HK-2 (cell line): ENCODE results near the gene PKMYT1.

ENCODE experiments used
- DNase-seq: peaks from one replicate; pipeline ENCODE4 v3.0.0-alpha.2; 2018; ENCODE audit not compliant: unreplicated experiment

The PKMYT1 gene

GRCh38 chr16:2980227-2981176 is at the start of gene PKMYT1:
Gene PKMYT1 (minus strand): TSS chr16:2980446. CDS start chr16:2979657, 789 bp downstream.
- peak; percentile 86 for DNase-seq

GRCh38 chr16:3029491-3030221 is 49.4 kb upstream of the PKMYT1 start:
- no peak for DNase-seq

GRCh38 chr16:3028716-3029319 is 48.6 kb upstream of the PKMYT1 start:
- DNase-seq, result no peak

- peak; percentile 87 for DNase-seq
These were observed 47.9 kb upstream of the PKMYT1 start for GRCh38 chr16:3027983-3028715.

- DNase-seq, result no peak
These were observed 47.2 kb upstream of the PKMYT1 start for GRCh38 chr16:3027489-3027795.

- DNase-seq, result no peak
These were observed 46.6 kb upstream of the PKMYT1 start for GRCh38 chr16:3026609-3027488.

GRCh38 chr16:3026003-3026378 is 45.7 kb upstream of the PKMYT1 start:
- DNase-seq, result no peak

GRCh38 chr16:3025032-3026002 is 45.1 kb upstream of the PKMYT1 start:
- no peak for DNase-seq

- peak; percentile 95 for DNase-seq
These were observed 43.6 kb upstream of the PKMYT1 start, which contains the start of the genes HCFC1R1 and THOC6 for GRCh38 chr16:3023669-3024478. Gene HCFC1R1 (minus strand): TSS chr16:3023942. CDS start chr16:3023941, 1 bp downstream. Gene THOC6 (plus strand): TSS chr16:3024035. CDS start chr16:3024327, 292 bp downstream.

- peak; percentile 85 for DNase-seq
These were observed 43.1 kb upstream of the PKMYT1 start for GRCh38 chr16:3023415-3023668.

- no peak for DNase-seq
These were observed 42.6 kb upstream of the PKMYT1 start for GRCh38 chr16:3022684-3023414.

GRCh38 chr16:3022208-3022683 is 42.0 kb upstream of the PKMYT1 start:
- DNase-seq, result peak; percentile 83

GRCh38 chr16:3021449-3022207 is 41.4 kb upstream of the PKMYT1 start:
- peak; percentile 93 for DNase-seq

GRCh38 chr16:3020604-3021448 is 40.6 kb upstream of the PKMYT1 start:
- DNase-seq, result peak; percentile 93

- DNase-seq, result peak; percentile 78
These were observed 40.0 kb upstream of the PKMYT1 start, which contains the start of gene TNFRSF12A for GRCh38 chr16:3020247-3020603. Gene TNFRSF12A (plus strand): TSS chr16:3020368. CDS start chr16:3020398, 30 bp downstream.

- DNase-seq, result no peak
These were observed 39.5 kb upstream of the PKMYT1 start for GRCh38 chr16:3019594-3020246.
